AG04449 (cell line): ENCODE measurements around the gene CRIM1.
A peak's percentile ranks its signal among the peaks of the same experiment; 100 is the strongest.

ENCODE experiments used
- CTCF ChIA-PET: fragments of 350-600 bp; formaldehyde crosslinking; extraction: SDS; loops from one replicate; lab custom pipeline; 2021; ENCODE audit warnings: antibody characterized with exemption; lab: Yijun Ruan, JAX
- POLR2A ChIA-PET: fragments of 400-600, 350-600 bp; formaldehyde crosslinking; extraction: SDS; loops from one replicate; lab custom pipeline; 2020; ENCODE audit warnings: antibody characterized with exemption, inconsistent platforms; lab: Yijun Ruan, JAX
- DNase-seq: peaks from one replicate; pipeline ENCODE4 v3.0.0-alpha.2; 2010; ENCODE audit warnings: low read depth, low spot score
- H3K4me3 ChIP-seq: 2 replicates; pipeline ENCODE4 v1.5.1; 2011; ENCODE audit warnings: low read depth, mild to moderate bottlenecking, control low read depth, low read length
- TF ChIP-seq, protein P1 (sequence below): IDR thresholded peaks from one replicate; pipeline ENCODE4 v1.5.1; 2011; ENCODE audit warnings: mild to moderate bottlenecking, moderate library complexity, low read length, control low read depth, inconsistent platforms; ENCODE audit not compliant: insufficient read depth; ENCODE audit errors: missing control alignments

Gene CRIM1

DNA sequence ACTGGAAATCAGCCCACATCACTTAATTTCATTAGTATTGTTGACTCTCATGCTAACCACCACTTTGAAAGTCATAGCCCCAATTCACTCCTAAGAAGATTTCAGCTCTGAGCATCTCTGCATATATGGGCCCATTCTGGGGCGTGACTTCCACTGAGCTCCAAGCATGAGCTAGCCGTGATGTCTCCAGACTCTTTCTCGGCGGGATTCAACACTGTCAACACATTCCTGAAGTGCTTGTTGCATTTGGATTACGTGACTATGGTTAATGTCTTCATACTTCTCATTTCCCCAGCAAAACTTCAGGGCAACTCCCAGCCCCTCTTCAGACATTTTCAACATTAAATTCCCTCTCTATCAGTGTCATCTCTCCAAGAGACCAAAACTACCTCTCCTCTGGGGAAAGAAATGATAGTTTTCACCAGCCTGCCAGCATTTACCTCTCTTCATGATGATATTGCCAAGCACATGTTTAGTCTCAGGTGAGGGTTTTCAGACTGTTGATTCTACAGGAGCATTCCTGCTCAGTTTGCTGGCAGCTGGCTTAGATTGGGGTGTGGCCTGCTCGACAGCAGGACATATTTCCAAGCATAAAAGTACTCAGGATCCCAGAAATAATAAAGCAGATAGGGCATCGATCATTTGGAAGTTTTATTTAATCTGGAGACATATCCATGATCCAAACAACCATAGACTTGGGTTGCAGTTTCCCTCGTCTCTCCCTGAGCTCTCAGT, 160.7 kb downstream of the CRIM1 start:
- H3K4me3 ChIP-seq: no peak overlapping the region
- ChIA-PET POLR2A (interaction anchor here (0.9 to 1.0 kb wide), 3 partner anchors 9 to 56 kb away, joined by 3 to 7 read pairs (median 3); no protein-coding TSS in a partner anchor), CTCF (interaction anchor here (1.2 to 1.6 kb wide), 5 partner anchors 9 to 165 kb away, joined by 3 to 6 read pairs (median 4); no protein-coding TSS in a partner anchor)
- TF ChIP-seq, protein P1, sequence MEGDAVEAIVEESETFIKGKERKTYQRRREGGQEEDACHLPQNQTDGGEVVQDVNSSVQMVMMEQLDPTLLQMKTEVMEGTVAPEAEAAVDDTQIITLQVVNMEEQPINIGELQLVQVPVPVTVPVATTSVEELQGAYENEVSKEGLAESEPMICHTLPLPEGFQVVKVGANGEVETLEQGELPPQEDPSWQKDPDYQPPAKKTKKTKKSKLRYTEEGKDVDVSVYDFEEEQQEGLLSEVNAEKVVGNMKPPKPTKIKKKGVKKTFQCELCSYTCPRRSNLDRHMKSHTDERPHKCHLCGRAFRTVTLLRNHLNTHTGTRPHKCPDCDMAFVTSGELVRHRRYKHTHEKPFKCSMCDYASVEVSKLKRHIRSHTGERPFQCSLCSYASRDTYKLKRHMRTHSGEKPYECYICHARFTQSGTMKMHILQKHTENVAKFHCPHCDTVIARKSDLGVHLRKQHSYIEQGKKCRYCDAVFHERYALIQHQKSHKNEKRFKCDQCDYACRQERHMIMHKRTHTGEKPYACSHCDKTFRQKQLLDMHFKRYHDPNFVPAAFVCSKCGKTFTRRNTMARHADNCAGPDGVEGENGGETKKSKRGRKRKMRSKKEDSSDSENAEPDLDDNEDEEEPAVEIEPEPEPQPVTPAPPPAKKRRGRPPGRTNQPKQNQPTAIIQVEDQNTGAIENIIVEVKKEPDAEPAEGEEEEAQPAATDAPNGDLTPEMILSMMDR: no peak
- DNase-seq: peak; percentile 66

DNA sequence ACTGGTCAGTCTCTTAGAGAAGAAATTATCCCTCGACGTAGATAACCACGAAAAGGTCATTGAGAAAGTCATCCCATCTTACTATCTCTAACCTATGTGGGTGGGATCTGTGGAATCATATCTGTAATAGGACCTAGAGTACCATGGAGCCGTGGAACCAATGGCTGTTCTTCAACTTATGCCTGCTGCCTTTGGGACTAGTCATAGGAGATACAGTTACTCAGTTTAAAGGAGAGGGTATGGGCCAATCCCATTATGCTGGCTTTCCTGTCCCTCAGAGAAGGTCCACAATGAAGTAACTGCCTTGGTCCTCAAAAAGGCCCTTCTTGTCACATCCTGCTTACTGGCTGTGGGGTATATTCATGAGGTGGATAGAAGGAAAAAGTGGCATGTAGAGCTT, 164.9 kb downstream of the CRIM1 start:
- no peak for DNase-seq
- POLR2A ChIA-PET: no interaction called here
- CTCF ChIA-PET: interaction anchor here (1.2 to 1.3 kb wide), 3 partner anchors 8 to 139 kb away, joined by 3 to 4 read pairs (median 4); no protein-coding TSS in a partner anchor
- H3K4me3 ChIP-seq: no peak overlapping the region
- TF ChIP-seq, protein P1: no peak

DNA sequence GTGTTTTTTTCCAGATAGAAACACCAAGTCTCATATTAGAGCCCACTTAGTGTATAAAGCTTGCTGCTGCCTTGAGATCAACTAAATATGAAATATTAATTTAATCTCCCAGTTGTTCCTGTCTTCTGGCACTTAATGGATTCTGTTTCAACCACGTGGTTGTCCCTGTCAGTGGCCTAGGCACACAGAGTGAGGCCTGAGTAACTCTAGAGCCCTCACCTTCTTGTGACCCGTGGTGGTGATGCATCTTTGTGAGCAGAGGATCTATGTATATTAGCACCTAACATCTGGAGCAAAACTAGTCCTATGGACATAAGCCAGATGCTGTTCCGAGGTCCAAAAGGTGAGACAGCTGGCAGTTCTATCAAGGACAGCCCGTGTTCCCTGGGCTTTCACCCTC, 167.6 kb downstream of the CRIM1 start:
- ChIA-PET CTCF (interaction anchor here (0.8 to 2.4 kb wide), 5 partner anchors 8 to 170 kb away, joined by 3 to 8 read pairs (median 5); no protein-coding TSS in a partner anchor), POLR2A (no interaction called here)
- no peak overlapping the region for H3K4me3 ChIP-seq
- TF ChIP-seq, protein P1: no peak
- DNase-seq: no peak

DNA sequence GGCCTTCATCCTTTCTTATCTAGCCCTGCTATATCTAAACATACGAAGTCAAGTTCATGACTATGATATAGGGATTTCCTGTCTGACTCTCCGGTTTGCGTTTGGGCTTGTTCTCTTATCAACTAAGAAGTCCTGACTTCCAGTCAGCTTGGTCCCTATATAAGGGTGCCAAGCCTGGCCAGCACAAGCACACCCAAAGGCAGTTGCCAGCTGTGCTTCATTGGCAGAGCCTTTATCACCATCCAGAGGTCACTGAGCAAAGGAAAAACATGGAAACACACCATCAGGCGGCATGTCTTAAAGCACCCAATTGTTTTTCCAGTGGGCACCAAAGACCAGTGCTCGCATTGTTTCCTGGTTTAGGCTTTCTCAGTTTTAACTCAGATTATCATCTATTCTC, 169.7 kb downstream of the CRIM1 start:
- H3K4me3 ChIP-seq: no peak overlapping the region
- TF ChIP-seq, protein P1: no peak
- POLR2A ChIA-PET: interaction anchor here (0.9 kb wide), 1 partner anchor 9 kb away, joined by 3 read pairs; no protein-coding TSS in a partner anchor
- no peak for DNase-seq
- CTCF ChIA-PET: interaction anchor here (2.4 kb wide), 1 partner anchor 139 kb away, joined by 8 read pairs; no protein-coding TSS in a partner anchor

DNA sequence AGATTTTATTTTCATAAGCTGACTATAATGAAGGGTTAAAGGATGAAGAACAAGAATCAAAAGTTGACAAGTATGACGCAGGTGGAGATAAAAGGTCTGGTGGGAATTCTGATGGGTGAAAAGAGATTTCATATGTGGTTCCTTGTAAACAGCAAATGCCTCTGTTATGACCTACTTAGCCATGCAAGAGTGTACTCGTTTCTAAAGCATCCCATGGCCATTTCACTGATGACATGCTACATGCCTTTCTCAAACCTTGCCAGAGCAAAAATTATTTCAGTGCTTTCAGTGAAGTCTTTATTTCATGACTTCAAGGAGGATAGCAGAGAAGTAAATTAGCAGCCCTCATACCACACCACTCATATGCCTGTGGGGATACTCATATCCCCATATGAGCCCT, 170.6 kb downstream of the CRIM1 start:
- DNase-seq: peak; percentile 29
- POLR2A ChIA-PET: no interaction called here
- CTCF ChIA-PET: interaction anchor here (1.0 to 1.5 kb wide), 2 partner anchors 166 to 174 kb away, joined by 3 to 5 read pairs; no protein-coding TSS in a partner anchor

More for the DNA sequence above, 170.6 kb downstream of the CRIM1 start:
- H3K4me3 ChIP-seq: no peak overlapping the region
- TF ChIP-seq, protein P1: no peak
